HG03558 (cell line): ENCODE data around the gene CCNK.

ENCODE experiments used
- ATAC-seq: cut with Tn5 transposase; IDR thresholded peaks from one replicate; pipeline ENCODE4 v1.9.1; 2021; ENCODE audit warnings: moderate number of reproducible peaks; ENCODE audit not compliant: unreplicated experiment; ENCODE audit errors: extremely low read depth

CCNK gene

DNA sequence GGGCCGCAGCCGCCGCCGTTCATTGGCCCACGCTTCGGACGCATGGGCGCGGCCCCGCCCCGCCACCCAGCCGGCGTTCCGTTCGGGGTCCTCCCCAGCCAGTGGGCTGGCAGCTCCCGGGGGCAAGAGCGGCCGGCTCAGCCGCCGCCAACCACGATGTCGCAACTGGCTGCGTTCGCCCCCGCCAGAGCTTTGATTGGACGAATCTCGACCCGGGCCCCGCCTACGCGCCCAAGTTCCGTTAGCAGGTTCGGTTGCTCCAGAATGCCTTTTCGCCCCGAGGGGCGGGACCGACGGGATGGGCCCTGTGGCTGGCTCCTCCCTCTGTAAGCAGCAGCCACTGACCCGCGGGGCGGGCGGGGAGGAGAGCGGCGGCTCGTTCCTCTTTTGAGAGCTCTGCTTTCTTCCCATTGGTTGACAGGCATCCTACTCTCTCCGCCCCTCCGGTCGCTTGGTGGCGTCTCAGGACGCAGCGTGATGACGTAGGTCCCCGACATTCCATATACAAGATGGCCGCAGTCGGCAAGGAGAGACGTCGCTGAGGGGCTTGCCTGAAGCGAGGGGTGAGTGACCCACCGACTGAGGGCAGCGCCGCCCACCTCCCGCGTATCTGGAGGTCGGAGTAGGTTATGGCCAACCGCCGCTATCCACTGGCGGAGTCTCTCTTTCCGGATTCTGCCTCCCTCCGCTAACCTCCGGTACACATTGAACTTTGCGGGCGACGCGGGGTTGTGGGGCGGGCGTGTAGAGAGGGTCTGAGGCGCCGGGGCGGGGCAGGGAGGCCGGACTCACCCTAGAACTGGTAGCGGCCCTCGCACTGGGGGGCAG, at the start of gene CCNK:
Gene CCNK (plus strand): TSS at position 493 of the 828 bp plus-strand sequence. CDS start 11,269 bp downstream, outside the sequence.
- ATAC-seq, result peak; percentile 83

DNA sequence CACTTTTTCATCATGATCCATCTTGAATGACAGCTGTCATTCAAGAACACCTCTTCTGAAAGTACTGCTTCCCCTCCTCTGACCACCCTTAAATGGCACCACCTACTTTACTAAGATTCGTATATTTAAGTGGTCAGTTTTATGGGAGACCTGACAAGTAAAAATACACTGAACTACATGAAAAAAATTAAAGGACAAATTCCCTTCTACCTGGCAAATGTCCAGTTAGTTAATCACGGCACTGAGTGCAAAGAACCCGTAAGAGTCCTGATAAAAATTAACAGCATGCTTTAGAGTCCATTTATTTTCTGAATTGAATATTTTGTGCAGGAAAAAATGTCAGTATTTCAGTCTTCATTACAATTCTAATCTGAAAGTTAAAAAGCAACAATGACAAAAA, 49.2 kb upstream of the CCNK start:
- ATAC-seq, result no peak

- no peak for ATAC-seq
Measured at GRCh38 chr14:99432485-99432884, 48.7 kb upstream of the CCNK start.

DNA sequence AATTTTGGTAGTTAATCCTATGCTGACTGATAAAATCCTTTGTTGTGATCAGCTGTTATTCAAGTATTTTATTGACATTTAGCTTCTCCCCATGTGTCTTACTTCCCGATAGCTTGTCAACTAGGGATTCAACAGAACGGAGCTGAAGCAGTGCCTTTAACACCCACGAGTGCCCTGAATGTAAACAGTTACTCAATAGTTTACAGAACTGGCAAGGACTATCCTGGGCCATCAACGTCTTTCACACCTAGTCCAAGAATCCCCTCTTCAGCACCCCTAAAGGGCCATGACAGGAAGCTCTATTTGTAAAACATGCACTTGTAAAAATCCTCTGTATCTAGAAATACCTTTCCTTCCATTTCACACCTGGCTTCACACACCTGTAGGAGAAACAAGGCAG, 45.9 kb upstream of the CCNK start:
- ATAC-seq, result no peak

DNA sequence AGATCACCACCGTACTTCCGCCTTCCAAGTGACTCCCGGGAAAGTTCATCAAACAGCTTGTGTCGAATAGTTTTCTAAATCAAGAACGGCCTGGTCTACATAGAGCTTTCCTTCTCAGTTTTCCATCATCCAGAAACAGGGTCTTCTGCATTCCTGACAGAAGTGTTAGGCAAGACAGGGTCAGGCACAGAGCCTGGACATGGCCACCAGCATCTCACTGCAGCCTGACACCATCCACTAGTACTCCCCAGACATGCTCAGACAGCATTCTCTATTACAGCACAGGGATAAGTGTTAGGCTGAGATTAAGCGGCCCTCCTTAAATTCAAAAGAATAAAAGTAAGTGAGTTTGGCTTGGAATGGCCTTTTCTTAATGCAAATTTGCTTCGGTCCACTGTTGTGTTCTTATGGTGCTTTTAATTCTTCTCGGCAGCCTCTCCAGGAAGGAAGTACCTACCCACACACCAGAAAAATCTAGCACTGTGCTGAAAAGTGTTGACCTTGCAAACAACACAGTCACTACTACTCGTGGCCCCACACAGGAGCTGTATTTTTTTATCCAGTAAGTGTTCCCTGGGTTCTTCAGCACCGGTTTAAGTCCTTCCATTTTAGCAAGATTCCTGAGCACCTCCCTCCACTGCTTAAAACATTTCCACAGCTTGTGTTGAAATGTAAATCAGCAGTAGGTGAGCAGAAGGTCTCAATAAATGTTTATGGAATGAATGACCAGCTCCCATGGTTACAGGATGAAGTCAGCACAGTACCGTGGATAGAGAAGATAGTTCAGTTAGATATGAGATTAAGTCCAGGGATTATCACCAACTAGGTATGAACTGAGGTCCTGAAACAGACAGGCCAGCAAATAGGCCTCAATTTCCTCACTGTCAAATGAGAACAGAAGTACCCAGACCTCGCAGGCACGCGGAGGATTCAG, 44.7 kb upstream of the CCNK start:
- ATAC-seq, result no peak

DNA sequence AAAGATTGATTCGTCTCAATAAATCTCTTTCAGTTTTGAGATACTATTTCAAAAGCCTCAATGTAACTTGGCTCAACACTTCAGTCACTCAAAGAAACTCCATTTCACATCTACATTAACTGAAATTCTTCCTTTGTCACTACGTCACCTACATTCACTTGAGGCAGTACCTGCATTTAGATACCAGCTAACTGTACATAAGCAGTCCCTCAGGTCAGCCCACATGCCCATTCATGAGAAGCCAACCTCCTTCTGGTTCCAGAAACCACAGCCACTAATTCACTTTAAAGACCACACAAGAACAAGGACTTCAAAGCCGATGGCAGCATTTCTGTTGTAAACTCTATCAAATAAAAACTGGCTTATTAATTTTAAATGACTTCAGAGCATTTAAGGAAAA, 43.5 kb upstream of the CCNK start:
- ATAC-seq, result no peak

DNA sequence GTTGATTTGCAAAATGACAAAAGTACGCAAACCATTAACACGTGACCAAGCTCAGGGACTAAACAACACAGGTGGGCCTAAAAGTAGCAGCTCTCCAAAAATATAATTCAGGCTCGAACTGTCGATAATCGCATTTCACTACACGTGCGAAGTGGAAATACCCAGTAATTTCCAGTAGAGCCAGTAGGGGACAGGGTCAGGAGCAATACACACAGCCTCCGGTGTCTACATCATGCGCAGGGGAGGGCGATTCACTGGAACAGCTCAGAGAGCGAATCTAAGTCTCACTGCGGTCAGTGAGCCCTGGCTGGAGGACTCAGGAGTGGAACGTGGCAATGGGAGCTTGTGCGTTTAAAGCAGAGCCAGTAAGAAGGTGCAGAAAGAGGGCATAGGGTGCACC, 40.9 kb upstream of the CCNK start:
- ATAC-seq, result no peak

DNA sequence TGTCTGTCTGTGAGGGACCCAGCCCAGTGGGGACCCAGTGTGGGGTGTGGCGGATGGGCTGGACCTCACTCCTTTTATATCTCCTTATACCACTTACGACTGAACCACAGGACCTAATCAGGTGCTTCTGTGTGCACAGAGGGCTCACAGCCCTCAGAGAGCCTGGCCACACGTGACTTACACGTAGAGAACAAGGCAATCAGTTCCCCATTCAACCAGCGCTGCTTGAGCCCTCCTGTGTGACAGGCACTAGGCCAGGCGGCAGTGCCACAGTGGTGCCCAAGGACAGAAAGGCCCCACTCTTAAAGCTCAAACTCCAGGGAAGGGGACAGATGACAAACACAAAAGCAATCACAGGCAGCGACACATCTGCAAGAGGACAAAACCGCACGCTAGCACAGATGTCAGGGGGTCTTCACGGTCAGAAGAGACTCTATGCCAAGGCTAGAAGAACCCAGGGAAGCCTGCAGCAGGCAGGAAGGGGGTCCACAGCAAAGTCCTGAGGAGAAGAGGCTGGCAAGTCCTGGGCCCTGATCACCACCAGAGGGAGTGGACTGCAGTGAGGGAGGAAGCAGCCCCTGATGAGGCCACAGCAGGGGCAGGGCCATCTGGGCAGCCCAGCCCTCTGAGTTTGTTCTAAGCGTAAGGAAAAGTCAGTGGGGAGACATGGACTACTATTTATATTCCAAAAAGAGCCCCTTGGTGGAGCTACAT, 39.9 kb upstream of the CCNK start:
- no peak for ATAC-seq

DNA sequence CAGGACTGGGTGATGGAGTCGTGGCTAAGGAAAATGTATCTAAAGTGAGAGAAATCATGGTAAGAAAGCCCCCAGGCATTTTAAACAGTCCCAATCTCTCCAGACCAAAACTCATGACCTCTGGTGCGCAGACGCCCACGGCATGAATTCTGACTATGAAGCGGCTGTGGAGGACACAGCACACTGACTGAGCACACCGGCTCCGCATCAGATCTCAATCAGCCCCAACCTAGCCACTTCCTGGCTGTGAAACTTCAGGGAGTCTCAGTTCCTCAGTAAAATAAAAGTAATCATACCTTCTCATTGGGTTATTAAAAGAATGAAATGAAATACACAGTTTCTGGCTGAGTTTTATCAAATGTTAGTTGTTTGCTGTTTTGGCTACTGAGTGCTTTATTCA, 39.3 kb upstream of the CCNK start:
- no peak for ATAC-seq

DNA sequence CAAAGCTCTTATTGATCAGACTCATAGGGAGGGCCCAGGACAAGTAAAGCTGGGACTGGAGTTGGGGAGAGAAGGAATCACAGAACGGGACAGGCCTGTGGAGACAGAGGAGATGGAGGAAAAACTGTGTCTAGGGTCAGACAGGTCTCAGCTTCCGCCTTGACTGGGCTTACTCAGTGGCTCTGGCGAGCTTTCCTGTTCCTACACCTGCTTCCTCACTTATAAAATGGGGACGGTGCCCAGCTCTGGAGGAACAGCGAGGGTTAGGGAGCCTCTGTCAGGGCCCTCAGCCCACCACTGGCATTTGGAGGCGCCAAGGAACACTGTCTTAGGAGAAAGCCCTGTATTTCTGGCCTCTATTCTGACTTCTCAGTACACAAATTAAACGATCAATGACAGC, 35.3 kb upstream of the CCNK start:
- ATAC-seq, result no peak

- no peak for ATAC-seq
Measured at GRCh38 chr14:99447739-99448138, 33.5 kb upstream of the CCNK start.

DNA sequence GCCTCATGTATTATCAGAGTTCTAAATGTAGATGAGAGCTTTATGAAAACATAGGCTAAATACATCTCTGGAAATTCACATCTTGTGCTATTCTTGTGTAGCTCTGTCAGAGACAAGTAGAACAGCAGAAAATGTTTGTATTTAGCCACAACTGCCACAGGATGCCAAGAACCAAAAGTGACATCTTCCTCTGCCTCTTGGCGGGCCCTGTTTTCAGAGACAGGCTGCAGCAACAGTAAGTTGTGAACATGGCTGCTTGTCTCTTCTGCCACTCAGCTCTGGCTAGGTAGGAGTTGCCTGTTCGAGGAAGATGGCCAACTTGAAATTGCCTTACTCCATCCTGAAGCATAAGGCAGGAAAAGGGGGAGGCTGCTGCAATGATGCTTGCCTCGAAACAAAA, 30.9 kb upstream of the CCNK start:
- no peak for ATAC-seq

DNA sequence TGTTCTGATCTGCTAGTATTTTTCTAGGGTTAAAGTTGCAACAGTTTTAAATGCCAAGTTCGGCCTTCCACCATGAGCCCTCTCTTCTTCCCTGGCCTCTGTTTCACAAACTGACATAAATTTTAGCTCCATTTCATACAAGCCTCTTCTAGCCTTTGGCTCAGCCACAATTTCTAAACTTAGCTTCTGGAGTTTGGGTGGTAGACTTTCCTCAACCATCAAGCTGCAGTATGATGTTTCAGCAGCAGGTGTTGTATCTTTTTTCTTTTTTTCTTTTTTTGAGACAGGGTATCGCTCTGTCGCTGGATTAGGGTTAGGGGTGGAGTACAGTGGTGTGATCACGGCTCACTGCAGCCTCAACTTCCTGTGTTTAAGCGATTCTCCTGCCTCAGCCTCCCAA, 30.0 kb upstream of the CCNK start:
- ATAC-seq, result no peak

DNA sequence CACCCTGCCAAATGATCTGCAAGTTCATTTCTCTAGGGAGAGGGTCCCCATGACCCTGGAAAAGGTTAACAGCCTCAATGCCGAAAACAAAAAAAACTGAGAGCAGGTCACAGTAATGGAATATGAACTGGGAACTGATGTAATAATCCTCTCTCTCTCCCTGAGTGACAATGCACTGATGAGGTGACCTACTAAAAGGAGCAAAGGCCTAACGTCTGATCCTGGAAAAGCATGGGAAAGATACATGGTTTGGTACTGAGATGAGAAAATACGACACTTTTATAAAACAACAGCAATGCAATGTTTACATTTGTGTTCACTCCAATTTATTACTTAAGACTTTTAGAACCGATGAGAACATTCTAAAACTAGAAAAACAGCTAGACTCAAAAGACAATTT, 28.2 kb upstream of the CCNK start:
- ATAC-seq, result no peak

DNA sequence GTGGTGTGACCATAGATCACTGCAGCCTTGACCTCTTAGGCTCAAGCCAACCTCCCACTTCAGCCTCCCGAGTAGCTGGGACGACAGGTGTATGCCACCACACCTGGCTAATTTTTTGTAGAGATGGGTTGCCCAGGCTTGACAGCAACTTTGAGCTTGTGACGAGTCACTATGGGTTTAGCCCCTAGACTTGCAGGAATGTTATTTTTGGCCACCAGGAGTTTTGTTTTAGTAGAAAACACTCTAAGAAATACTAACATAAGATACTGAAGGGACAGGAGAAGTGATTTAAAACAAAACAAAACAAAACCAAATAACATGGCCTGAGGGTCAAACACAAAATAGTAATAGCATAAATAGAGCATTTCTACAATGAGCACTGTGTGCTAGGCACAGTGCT, 27.0 kb upstream of the CCNK start:
- ATAC-seq, result no peak

GRCh38 chr14:99459481-99460100, 21.6 kb upstream of the CCNK start:
- ATAC-seq, result no peak

- ATAC-seq, result no peak
Measured at GRCh38 chr14:99460793-99461192, 20.4 kb upstream of the CCNK start.

- no peak for ATAC-seq
Measured at GRCh38 chr14:99461411-99462085, 19.7 kb upstream of the CCNK start.

DNA sequence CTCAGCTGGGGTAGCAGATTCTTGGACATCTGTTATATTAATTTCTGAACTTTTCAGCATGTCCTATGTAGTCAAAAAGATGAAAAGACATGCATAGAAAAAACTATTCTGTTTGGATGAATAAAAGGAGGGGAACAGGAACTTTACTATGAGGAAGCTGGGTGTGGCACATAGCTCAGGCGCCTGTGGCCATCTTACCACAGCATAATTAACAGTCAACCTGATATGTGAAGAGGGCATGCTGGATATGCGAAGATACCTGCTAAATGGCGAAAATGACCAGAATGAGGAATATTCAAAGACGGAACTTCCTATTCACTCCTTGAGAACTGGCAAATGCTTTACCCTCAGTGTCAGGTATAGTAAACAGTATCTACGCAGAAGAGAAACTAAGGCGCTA, 19.0 kb upstream of the CCNK start:
- ATAC-seq, result no peak

- no peak for ATAC-seq
Measured at GRCh38 chr14:99463974-99464373, 17.2 kb upstream of the CCNK start.
